ENCODE data around the gene CACNA1C.

CACNA1C gene

DNA sequence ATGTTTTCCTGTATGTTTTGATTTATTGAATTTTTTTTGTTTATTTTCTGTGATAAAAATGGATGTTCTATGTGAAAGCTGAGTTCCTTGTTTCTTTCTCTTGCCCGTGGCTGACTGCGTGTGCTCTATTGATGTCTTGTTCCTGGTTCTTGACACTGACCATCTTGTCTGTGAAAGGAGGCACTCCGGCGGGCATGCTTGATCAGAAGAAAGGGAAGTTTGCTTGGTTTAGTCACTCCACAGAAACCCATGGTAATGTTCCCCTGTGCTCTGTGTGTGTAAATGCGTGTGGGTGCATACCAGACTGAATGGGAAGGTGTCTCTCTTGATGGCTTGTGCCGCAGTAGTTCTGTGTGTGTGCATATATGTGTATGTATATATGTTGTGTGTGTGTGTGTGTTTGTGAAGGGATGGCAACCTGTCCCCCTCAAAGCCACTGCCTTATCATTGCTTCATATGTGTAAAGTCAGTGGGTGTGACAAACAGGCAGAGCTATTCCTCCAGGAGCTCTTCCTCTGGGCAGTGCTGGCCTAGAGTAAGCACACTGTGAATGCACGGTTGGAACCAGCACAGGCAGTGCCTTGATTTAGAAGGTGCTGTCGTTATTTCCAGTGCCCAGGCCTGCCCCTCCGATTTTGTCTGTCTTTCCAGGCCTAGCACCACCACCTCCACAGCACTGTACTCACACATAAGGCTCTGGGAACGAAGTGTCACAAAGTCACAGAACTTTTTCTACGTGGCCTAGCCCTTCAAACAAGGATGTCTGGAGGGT is 494.7 kb downstream of the CACNA1C start:
- no peak overlapping the region for H3K9ac ChIP-seq (ENCODE audit: low read length in 2 of 2)
- no peak overlapping the region for H3K27ac ChIP-seq (ENCODE audit: low read length)
- H3K4me3 ChIP-seq (ENCODE audit: low read length in 2 of 2): no peak overlapping the region
- H3K9me3 ChIP-seq (ENCODE audit: control insufficient read depth in 2 of 2, low read length in 2 of 2): no peaks in the 10 kb centered on the region
- peaks cover 2% of the 10 kb centered on the region for H3K4me1 ChIP-seq (ENCODE audit: control insufficient read depth, insufficient read depth, low read length)
- no peaks in the 10 kb centered on the region for H3K27me3 ChIP-seq (ENCODE audit: control insufficient read depth in 1 of 2, insufficient read depth in 2 of 2, low read length in 2 of 2)
- H3K36me3 ChIP-seq (ENCODE audit: control insufficient read depth in 2 of 2, insufficient read depth in 2 of 2, low read length in 2 of 2): peaks cover 12 to 40% of the 10 kb centered on the region in 2 donors

DNA sequence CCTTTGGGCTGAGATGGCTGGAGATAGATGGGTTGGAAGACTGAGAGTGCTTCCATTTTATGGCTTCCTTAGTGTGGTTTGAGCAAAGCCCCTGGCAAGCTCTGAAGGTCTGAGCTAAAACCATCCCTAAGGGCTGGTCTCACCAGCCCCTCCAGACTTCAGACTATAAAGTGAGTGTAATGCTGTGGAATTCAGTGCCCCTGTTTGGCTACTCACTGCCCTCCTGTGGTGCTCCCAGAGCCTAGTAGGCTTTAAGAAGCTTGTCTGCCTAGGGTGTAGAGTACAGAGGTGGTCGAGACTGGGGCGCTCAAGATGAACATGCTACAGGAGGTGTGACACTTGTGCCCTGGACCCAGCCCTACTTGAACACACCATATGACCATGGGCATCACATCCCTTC is 495.3 kb downstream of the CACNA1C start:
- H3K4me3 ChIP-seq (ENCODE audit: low read length in 2 of 2): no peak overlapping the region
- H3K27ac ChIP-seq (ENCODE audit: low read length): no peak overlapping the region
- peaks cover 2% of the 10 kb centered on the region for H3K4me1 ChIP-seq (ENCODE audit: control insufficient read depth, insufficient read depth, low read length)
- peaks cover 12 to 42% of the 10 kb centered on the region in 2 donors for H3K36me3 ChIP-seq (ENCODE audit: control insufficient read depth in 2 of 2, insufficient read depth in 2 of 2, low read length in 2 of 2)
- H3K27me3 ChIP-seq (ENCODE audit: control insufficient read depth in 1 of 2, insufficient read depth in 2 of 2, low read length in 2 of 2): no peaks in the 10 kb centered on the region
- H3K9me3 ChIP-seq (ENCODE audit: control insufficient read depth in 2 of 2, low read length in 2 of 2): no peaks in the 10 kb centered on the region
- no peak overlapping the region for H3K9ac ChIP-seq (ENCODE audit: low read length in 2 of 2)

DNA sequence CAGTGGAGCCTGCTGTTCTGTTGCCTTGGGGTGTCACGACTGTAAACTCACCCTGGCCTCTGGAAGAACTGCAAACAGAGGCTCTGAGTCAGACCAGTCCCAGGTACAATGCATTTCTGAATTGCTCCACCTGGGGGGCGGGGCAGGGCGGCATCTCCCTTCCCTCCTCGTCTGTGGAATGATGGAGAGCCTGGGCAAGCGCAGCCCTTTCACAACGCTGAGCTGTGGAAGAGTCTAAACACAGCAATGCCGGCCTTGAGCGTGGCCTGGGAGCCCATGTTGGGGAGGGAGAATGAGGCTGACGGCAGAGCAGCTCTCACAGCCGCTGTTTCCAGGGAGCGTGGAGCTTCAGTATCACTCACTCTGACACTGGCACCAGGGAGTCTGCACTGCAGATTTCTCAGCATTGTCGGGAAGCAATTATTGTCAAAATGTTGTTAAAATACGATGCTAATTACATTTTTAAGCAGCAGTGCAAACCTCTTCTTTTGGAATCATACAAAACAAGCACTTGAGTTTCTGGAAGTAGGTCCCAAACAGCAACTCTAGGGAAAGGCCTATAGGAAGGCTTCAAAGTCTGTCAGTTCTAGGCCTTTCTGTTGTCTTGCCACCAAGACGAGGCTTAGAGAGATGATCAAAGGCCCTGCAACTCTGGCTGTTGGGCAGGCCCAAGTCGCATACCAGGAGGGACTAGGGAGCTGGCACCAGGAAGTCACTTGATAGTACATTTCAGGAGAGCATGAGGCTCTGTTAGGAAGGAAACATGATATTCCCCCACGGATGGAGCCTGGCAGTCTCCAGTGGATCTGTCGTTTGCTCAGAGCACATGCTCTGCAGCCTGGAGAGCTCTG is 498.0 kb downstream of the CACNA1C start:
- no peak overlapping the region for H3K9ac ChIP-seq (ENCODE audit: low read length in 2 of 2)
- H3K36me3 ChIP-seq (ENCODE audit: control insufficient read depth in 2 of 2, insufficient read depth in 2 of 2, low read length in 2 of 2): peaks cover 9 to 55% of the 10 kb centered on the region in 2 donors
- H3K4me1 ChIP-seq (ENCODE audit: control insufficient read depth, insufficient read depth, low read length): peaks cover 2% of the 10 kb centered on the region
- no peak overlapping the region for H3K4me3 ChIP-seq (ENCODE audit: low read length in 2 of 2)
- no peak overlapping the region for H3K27ac ChIP-seq (ENCODE audit: low read length)
- H3K27me3 ChIP-seq (ENCODE audit: control insufficient read depth in 1 of 2, insufficient read depth in 2 of 2, low read length in 2 of 2): no peaks in the 10 kb centered on the region
- no peaks in the 10 kb centered on the region for H3K9me3 ChIP-seq (ENCODE audit: control insufficient read depth in 2 of 2, low read length in 2 of 2)

DNA sequence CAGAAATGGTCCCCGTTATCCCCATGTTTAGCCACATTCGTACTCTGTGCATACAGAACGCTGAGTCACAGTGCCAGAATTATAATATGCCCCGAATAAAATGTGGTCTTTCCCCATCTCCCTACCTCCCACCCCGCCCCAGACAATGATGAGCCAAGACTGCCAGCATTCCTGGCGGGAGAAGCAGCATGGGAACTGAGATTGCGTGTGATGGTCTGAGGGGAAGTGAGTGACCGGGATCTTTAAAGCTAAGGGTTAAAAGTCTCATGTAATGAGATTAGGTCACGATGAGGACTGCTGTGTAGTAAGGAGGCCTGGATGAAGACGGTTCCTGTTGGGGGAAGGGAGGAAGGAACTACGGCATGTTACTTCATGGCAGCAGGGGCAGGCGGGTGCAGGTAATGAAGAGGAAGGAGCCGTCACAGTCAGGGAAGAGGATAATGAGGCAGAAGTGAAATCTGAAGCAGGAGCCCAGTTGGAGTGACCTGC is 498.7 kb downstream of the CACNA1C start:
- Histone ChIP-seq H3K9me3 (ENCODE audit: control insufficient read depth in 2 of 2, low read length in 2 of 2) (no peaks in the 10 kb centered on the region), H3K36me3 (ENCODE audit: control insufficient read depth in 2 of 2, insufficient read depth in 2 of 2, low read length in 2 of 2) (peaks cover 5 to 52% of the 10 kb centered on the region in 2 donors), H3K27me3 (ENCODE audit: control insufficient read depth in 1 of 2, insufficient read depth in 2 of 2, low read length in 2 of 2) (no peaks in the 10 kb centered on the region), H3K4me3 (ENCODE audit: low read length in 2 of 2) (no peak overlapping the region), H3K4me1 (ENCODE audit: control insufficient read depth, insufficient read depth, low read length) (peaks cover 2% of the 10 kb centered on the region), H3K27ac (ENCODE audit: low read length) (no peak overlapping the region), H3K9ac (ENCODE audit: low read length in 2 of 2) (no peak overlapping the region)

- Histone ChIP-seq H3K4me1 (ENCODE audit: control insufficient read depth, insufficient read depth, low read length) (peaks cover 2% of the 10 kb centered on the region), H3K9me3 (ENCODE audit: control insufficient read depth in 2 of 2, low read length in 2 of 2) (no peaks in the 10 kb centered on the region), H3K9ac (ENCODE audit: low read length in 2 of 2) (no peak overlapping the region), H3K4me3 (ENCODE audit: low read length in 2 of 2) (no peak overlapping the region), H3K27me3 (ENCODE audit: control insufficient read depth in 1 of 2, insufficient read depth in 2 of 2, low read length in 2 of 2) (no peaks in the 10 kb centered on the region), H3K36me3 (ENCODE audit: control insufficient read depth in 2 of 2, insufficient read depth in 2 of 2, low read length in 2 of 2) (peaks cover 9 to 54% of the 10 kb centered on the region in 2 donors), H3K27ac (ENCODE audit: low read length) (no peak overlapping the region)
Observed at GRCh38 chr12:2552000-2552756, 499.4 kb downstream of the CACNA1C start.

DNA sequence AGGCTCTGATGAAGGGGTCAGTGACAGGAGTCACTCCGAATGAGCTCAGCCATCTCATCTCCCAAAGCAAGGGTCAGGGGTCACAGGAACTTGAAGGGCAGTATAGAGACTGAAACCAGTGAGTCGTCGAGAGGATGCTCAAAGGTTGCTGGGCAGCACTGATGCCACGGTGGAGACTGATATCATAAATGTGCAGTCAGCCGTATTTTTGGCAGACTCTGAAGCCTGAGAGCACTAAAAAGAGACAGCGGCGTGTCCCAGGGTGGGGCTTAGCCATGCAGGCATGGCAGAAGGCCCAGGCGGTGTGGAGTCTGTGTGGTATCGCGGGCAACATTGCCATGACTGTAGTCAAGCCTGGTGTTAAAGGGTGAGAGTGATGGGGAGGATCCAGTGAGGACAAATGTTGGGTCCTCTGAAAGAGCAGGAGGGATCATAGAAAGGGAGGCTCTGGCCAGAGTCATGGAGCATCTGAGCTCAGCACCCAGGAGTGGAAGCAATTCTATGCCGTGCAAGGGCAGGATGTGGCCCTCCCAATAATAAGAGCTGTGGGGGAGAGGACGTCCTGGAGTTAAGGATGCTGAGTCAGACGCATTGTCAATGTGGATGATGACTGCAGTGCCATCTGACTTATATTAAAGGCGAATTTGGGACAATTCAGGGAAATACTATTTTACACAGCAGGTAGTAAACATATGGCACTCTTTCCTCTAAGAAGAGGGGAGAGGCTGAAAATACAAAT is 500.8 kb downstream of the CACNA1C start:
- no peak overlapping the region for H3K9ac ChIP-seq (ENCODE audit: low read length in 2 of 2)
- H3K4me1 ChIP-seq (ENCODE audit: control insufficient read depth, insufficient read depth, low read length): peaks cover 2% of the 10 kb centered on the region
- no peak overlapping the region for H3K27ac ChIP-seq (ENCODE audit: low read length)
- no peaks in the 10 kb centered on the region for H3K9me3 ChIP-seq (ENCODE audit: control insufficient read depth in 2 of 2, low read length in 2 of 2)
- peaks cover 9 to 58% of the 10 kb centered on the region in 2 donors for H3K36me3 ChIP-seq (ENCODE audit: control insufficient read depth in 2 of 2, insufficient read depth in 2 of 2, low read length in 2 of 2)
- no peak overlapping the region for H3K4me3 ChIP-seq (ENCODE audit: low read length in 2 of 2)
- H3K27me3 ChIP-seq (ENCODE audit: control insufficient read depth in 1 of 2, insufficient read depth in 2 of 2, low read length in 2 of 2): no peaks in the 10 kb centered on the region

DNA sequence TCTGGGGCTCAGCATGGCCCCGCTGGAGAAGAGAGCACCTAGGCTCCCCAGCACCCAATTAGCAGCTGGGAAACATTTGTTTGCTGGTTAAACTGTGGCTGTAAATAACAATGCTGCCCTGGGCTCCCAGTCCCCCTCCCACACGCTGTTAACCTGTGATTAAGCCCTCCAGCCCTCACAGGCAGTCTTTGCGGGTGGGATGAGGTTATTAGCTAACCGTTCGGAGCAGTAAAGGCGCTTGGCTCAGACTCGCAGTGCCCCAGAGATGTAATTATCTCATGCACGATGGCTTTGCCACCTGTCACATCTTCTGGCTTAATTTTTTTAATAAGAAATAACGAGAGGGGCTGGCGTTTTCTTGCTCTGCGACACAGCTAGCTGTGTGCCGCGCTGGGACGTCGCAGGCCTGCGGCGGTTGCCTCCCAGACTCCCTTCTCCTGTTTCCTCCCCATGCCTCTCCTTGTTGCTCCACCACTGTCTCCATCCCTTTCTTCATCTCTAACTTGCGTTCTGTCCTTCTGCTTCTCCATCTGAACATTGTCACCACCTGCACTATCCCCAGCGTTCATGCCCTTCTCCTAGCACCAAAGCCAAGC is 502.8 kb downstream of the CACNA1C start:
- peaks cover 8 to 49% of the 10 kb centered on the region in 2 donors for H3K36me3 ChIP-seq (ENCODE audit: control insufficient read depth in 2 of 2, insufficient read depth in 2 of 2, low read length in 2 of 2)
- no peaks in the 10 kb centered on the region for H3K9me3 ChIP-seq (ENCODE audit: control insufficient read depth in 2 of 2, low read length in 2 of 2)
- no peak overlapping the region for H3K27ac ChIP-seq (ENCODE audit: low read length)
- no peak overlapping the region for H3K4me3 ChIP-seq (ENCODE audit: low read length in 2 of 2)
- H3K9ac ChIP-seq (ENCODE audit: low read length in 2 of 2): no peak overlapping the region
- H3K27me3 ChIP-seq (ENCODE audit: control insufficient read depth in 1 of 2, insufficient read depth in 2 of 2, low read length in 2 of 2): no peaks in the 10 kb centered on the region
- H3K4me1 ChIP-seq (ENCODE audit: control insufficient read depth, insufficient read depth, low read length): no peaks in the 10 kb centered on the region

- Histone ChIP-seq H3K9ac (ENCODE audit: low read length in 2 of 2) (no peak overlapping the region), H3K9me3 (ENCODE audit: control insufficient read depth in 2 of 2, low read length in 2 of 2) (no peaks in the 10 kb centered on the region), H3K36me3 (ENCODE audit: control insufficient read depth in 2 of 2, insufficient read depth in 2 of 2, low read length in 2 of 2) (peaks cover 8 to 46% of the 10 kb centered on the region in 2 donors), H3K27ac (ENCODE audit: low read length) (no peak overlapping the region), H3K27me3 (ENCODE audit: control insufficient read depth in 1 of 2, insufficient read depth in 2 of 2, low read length in 2 of 2) (no peaks in the 10 kb centered on the region), H3K4me3 (ENCODE audit: low read length in 2 of 2) (no peak overlapping the region), H3K4me1 (ENCODE audit: control insufficient read depth, insufficient read depth, low read length) (no peaks in the 10 kb centered on the region)
Observed at GRCh38 chr12:2557597-2557996, 504.8 kb downstream of the CACNA1C start.

DNA sequence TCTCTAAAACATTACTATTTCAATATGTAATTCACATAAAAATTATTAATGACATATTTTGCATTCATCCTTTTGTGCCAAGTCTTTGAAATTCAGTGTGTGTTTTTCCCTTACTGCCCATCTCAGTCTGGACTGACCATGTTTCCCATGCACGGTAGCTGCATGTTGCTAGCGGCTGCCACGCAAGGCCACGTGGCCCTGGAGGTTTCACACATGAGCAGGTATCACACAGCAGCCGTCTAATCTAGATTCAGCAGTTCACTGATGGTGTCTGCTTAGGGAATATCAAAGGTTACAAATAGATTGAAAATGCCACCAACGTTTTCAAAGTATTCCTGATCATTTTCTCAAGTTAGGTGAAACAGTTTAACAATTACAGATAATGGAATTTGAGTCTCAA is 507.1 kb downstream of the CACNA1C start:
- H3K4me3 ChIP-seq (ENCODE audit: low read length in 2 of 2): no peak overlapping the region
- no peaks in the 10 kb centered on the region for H3K27me3 ChIP-seq (ENCODE audit: control insufficient read depth in 1 of 2, insufficient read depth in 2 of 2, low read length in 2 of 2)
- H3K9ac ChIP-seq (ENCODE audit: low read length in 2 of 2): no peak overlapping the region
- no peaks in the 10 kb centered on the region for H3K9me3 ChIP-seq (ENCODE audit: control insufficient read depth in 2 of 2, low read length in 2 of 2)
- H3K36me3 ChIP-seq (ENCODE audit: control insufficient read depth in 2 of 2, insufficient read depth in 2 of 2, low read length in 2 of 2): peaks cover 8 to 32% of the 10 kb centered on the region in 2 donors
- no peaks in the 10 kb centered on the region for H3K4me1 ChIP-seq (ENCODE audit: control insufficient read depth, insufficient read depth, low read length)
- no peak overlapping the region for H3K27ac ChIP-seq (ENCODE audit: low read length)
